Erythroblast (primary cell): ENCODE results near the gene NR1H4.

Experiments used
- DNase-seq, 2 experiments: peaks; one replicate each; lab custom pipeline; 2025; lab: John Stamatoyannopoulos, UW
- GATA1 ChIP-seq: IDR thresholded peaks from 2 replicates; pipeline ENCODE4 v1.6.1; 2011; ENCODE audit warnings: low read depth, mild to moderate bottlenecking, control low read depth, low read length, moderate library complexity
- POLR2A ChIP-seq: IDR thresholded peaks from 2 replicates; pipeline ENCODE4 v1.6.1; 2011; ENCODE audit warnings: mild to moderate bottlenecking, low read length

The NR1H4 gene

DNA sequence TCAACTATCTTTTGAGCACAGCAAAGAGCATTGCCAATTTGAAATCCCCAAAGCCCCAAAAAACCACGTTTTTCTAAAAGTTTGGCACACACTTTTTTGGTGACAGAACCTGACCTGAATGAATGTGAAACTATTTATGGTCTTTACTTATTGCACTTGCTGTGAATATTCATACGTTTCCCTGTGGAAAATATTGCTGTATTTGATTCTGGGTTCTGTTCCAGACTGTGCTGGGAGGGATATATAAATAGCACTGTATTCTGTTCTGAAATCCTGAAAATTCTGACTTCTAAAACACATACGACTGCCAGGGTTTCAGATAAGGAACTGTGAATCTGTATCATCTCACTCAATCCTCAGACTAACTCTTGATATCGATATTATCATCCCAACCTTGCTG is 35.1 kb downstream of the NR1H4 start:
- no peak for DNase-seq
- TF ChIP-seq POLR2A (no peak), GATA1 (no peak)

GRCh38 chr12:100512692-100513091 is 39.0 kb downstream of the NR1H4 start:
- TF ChIP-seq GATA1 (no peak), POLR2A (no peak)
- DNase-seq, result no peak

DNA sequence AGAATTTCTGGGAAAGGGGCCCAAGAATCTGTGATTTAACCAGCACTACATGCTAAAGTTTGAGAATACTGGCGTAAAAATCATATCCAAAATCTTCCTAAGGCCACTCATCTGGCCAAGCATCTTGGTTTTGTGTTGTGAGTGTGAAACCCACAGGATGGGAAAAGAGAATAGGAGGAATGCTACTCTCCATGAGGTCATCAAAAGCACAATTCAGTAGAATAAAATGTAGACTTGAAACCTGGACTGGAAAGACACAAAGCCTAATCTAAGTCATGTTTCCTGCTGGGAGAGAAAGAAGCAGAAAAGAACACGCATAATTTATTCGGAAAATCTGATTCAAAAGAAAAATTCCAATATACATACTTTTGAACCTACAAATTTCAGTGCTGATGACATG is 42.3 kb downstream of the NR1H4 start:
- DNase-seq, result no peak
- TF ChIP-seq POLR2A (no peak), GATA1 (no peak)

DNA sequence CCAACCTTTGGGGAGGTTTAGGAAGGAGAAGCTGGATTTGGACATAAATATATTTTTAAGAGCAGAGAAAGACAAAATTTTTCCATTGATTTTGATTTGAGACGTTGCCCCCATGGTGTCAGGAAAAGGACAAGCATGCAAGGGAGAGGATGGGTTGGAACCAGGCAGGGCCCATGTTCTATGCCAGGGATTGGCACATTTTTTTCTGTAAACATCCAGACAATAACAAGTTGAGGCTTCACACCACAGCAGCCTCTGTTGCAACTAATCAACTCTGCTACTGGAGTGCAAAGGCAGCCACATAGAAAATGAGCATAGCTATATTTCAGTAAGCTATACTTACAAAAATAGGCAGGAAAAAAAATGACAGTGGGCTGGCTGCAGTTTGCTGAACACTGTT is 44.7 kb downstream of the NR1H4 start:
- no peak for DNase-seq
- no peak for TF ChIP-seq GATA1
- no peak for TF ChIP-seq POLR2A

- no peak for DNase-seq
- TF ChIP-seq POLR2A (no peak), GATA1 (no peak)
Measured at GRCh38 chr12:100520048-100520769, 46.5 kb downstream of the NR1H4 start.

GRCh38 chr12:100521958-100522357 is 48.3 kb downstream of the NR1H4 start:
- TF ChIP-seq GATA1, result no peak
- TF ChIP-seq POLR2A, result no peak
- DNase-seq, result no peak

GRCh38 chr12:100528034-100528433 is 54.4 kb downstream of the NR1H4 start:
- no peak for DNase-seq
- TF ChIP-seq POLR2A (no peak), GATA1 (no peak)

DNA sequence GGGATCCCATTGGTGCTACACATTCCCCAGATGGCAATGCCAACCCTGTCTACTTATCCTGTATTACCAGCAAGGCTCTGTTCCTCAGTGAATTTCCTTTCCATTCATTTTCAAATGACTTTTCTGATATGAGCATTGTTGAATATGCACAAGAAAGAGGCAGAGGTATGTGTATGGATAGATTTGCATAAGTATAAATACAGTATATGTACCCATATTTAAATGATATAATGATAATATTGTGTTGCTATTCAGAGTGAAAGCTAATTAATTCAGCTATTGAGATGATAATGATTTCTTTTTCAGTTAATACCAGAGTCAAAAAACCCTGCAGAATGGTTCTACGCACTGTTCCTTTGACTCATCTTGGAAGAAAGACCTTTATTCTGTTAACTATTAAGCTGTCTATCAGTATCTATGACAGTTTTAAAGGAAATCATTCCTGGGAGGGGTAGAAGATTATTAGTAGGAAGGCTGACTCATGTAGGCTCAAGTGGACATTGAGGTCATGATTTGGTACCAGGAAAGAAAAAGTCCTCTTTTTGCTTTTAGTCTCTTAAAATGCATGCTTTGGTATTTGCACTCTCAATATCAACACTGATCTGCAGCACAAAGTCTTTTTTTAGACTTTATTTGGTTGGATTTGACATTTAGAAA is 54.9 kb downstream of the NR1H4 start:
- no peak for DNase-seq
- TF ChIP-seq POLR2A (no peak), GATA1 (no peak)

GRCh38 chr12:100529756-100530350 is 56.2 kb downstream of the NR1H4 start:
- DNase-seq, result no peak
- no peak for TF ChIP-seq POLR2A

- TF ChIP-seq POLR2A, result no peak
- no peak for TF ChIP-seq GATA1
- no peak for DNase-seq
Measured at GRCh38 chr12:100533376-100533775, 59.7 kb downstream of the NR1H4 start.

DNA sequence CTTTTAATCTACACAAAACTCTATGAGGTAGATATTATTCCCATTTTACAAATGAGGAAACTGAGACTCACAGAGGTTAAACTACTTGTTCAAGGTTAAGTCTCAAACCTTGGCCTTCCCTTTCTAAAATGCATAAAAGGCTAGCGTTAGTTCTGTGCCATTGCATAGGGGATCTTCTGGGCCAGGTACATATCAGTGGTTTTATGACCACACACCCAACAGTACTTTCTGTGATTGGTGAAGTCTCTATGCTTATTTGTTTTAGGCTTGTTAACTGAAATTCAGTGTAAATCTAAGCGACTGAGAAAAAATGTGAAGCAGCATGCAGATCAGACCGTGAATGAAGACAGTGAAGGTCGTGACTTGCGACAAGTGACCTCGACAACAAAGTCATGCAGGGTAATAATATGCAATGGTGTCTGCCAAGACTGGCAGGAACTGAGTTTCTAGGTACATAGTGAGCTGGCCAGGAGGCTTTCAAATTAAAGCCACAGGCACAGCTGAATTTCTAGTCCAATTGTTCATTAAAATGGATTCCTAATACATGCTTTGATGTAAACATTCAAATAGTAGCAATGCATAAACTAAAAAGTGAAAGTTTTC is 61.1 kb downstream of the NR1H4 start:
- TF ChIP-seq POLR2A, result no peak
- TF ChIP-seq GATA1, result no peak
- DNase-seq, result no peak

DNA sequence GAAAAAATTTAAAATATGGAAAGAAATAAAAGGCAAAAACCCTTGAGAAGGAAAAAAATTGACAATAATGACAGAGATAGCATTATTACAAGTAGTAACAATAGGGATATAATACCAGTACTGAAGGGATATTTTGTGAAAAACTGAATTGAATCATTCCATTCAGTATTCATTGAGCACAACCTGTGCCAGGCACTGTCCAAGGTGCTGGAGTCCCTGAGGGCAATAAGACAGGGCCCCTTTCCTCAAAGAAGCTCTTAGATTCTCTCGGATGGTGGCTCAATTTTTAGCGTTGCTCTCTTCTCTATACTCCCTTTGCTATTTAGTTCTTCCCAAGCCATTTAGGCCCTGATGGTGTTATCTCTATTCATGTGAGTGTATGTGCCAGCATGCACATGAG is 65.5 kb downstream of the NR1H4 start:
- DNase-seq, result peak; percentile 29 to 31

GRCh38 chr12:100544165-100544564 is 70.5 kb downstream of the NR1H4 start:
- DNase-seq, result no peak
- TF ChIP-seq GATA1 (no peak), POLR2A (no peak)

More for the DNA sequence above, 65.5 kb downstream of the NR1H4 start:
- TF ChIP-seq POLR2A (no peak), GATA1 (no peak)

DNA sequence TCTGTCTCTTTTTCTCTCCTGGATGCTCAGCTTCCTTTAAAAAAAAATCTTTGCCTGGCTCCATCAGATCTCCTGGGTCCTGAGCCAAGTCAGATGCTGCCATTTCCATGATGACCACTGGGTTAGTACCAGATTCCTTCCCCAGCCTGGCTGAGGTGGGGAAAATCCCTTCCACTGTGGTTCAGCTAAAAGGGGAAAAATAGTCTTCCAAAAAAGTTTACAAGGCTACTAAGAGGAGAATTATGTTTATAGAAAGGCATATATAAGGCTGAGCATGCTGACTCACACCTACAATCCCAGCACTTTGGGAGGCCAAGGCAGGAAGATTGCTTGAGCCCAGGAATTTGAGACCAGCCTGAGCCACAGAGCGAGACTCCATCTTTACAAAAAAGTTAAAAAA is 71.4 kb downstream of the NR1H4 start:
- TF ChIP-seq POLR2A (no peak), GATA1 (no peak)
- no peak for DNase-seq

DNA sequence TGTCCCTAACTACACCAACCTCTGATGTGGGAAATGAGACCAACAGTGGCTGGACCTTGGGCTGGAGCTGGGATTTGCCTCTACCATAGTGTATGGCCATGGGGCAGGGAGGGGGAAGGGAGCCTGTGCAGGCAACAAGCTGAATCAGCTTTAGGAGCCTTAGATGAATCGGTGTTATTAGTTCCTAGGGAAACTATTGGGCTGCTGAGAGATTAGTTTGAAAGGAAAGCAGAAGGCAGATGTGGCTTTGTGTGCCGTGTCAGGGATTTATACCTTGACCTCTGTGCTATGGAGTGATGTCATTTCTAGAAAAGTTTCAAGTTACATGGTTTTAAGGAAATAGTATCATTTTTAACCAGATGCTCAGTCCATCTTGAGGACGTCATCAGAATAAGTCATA is 80.3 kb downstream of the NR1H4 start:
- DNase-seq, result no peak
- TF ChIP-seq POLR2A, result no peak
- TF ChIP-seq GATA1, result no peak
